ENCODE results near the gene ZNF330. TPM values are rescaled to one million over a fixed set of nuclear protein-coding genes. Genes with fewer than 3 reads are reported as not detected.

The ZNF330 gene
- total and polyA plus RNA-seq, 2 of the 8 experiments (the other 6 are each of a cell fraction or from before 2014, with no cell fraction given) = 17.7 to 44.3 TPM

DNA sequence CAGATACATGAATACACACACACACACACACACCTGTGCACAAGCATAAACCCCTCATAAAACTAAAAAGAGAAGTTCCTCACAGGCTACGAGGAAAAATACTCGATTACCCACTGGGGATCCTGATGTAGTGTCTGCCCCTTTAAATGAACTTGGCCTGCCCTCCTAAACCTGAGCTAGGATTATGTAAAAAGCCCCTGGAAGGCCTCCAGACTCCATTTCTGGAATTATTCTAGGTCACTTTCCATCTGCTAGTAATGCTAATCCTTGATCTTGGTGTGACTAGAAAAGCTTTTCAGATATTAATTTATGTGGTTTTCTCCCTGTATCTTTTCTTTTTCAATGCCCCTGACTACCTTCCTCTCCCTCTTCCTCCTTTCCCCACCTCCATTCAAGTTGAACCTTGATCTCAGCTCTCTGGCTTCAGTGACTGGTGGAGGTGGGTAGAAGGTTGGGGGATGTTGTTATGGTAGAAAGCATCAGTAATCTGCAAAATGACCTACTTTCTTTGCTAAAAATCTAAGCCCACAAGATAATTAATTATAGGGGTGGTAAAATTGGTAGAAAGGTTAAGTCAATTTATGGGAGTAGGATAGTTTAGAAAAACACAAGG is 25.5 kb upstream of the ZNF330 start (continued):
- TF ChIP-seq KDM5A (IDR thresholded peaks at IDR 0.05; ENCODE audit: low read length) = no peak
- TF ChIP-seq SRF (IDR thresholded peaks at IDR 0.05; ENCODE audit: low read depth, low read length) = no peak
- TF ChIP-seq SP2 (IDR thresholded peaks at IDR 0.05; ENCODE audit: low read length) = no peak
- no peak for TF ChIP-seq TAF7 (optimal IDR thresholded peaks at IDR 0.05; ENCODE audit: borderline replicate concordance, low read depth, low read length)
- TF ChIP-seq RFX5 (IDR thresholded peaks at IDR 0.05; ENCODE audit: borderline replicate concordance, low read depth, low read length) = no peak
- TF ChIP-seq BCL11A (IDR thresholded peaks at IDR 0.05; ENCODE audit: low read depth in 2 of 2, low read length in 2 of 2) = no peak
- TF ChIP-seq GTF2F1 (IDR thresholded peaks at IDR 0.05; ENCODE audit: borderline replicate concordance, low read depth, low read length) = no peak
- no peak for TF ChIP-seq RAD21 (IDR thresholded peaks at IDR 0.05 in 1 of 2, conservative IDR thresholded peaks at IDR 0.05 in 1 of 2; ENCODE audit: low read depth in 2 of 2, low read length in 2 of 2)
- TF ChIP-seq ASH2L (IDR thresholded peaks at IDR 0.05; ENCODE audit: low read length) = no peak

Measured in H1 (cell line).